Activated CD4-positive, alpha-beta T cell treated with anti-CD3 and anti-CD28 coated beads for 24 hours (primary cell): ENCODE data around the gene OR8B3.
"Not testable (repeated sequence)": the region's sequence is repeated elsewhere in the genome, so short reads cannot be mapped to it uniquely, and the experiment has no call there.

Experiments
- DNase-seq, 2 donors: peaks; one replicate each; pipeline ENCODE4 v3.0.0-alpha.2; 2020; ENCODE audit warnings: low read depth in 2 of 2

OR8B3 gene, protein sequence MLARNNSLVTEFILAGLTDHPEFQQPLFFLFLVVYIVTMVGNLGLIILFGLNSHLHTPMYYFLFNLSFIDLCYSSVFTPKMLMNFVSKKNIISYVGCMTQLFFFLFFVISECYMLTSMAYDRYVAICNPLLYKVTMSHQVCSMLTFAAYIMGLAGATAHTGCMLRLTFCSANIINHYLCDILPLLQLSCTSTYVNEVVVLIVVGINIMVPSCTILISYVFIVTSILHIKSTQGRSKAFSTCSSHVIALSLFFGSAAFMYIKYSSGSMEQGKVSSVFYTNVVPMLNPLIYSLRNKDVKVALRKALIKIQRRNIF

GRCh38 chr11:124398924-124399323 is at the start of gene OR8B3:
OR8B3 (minus strand) TSS chr11:124399024; CDS start chr11:124397351, 1,673 bp downstream.
- DNase-seq, result no peak

DNA sequence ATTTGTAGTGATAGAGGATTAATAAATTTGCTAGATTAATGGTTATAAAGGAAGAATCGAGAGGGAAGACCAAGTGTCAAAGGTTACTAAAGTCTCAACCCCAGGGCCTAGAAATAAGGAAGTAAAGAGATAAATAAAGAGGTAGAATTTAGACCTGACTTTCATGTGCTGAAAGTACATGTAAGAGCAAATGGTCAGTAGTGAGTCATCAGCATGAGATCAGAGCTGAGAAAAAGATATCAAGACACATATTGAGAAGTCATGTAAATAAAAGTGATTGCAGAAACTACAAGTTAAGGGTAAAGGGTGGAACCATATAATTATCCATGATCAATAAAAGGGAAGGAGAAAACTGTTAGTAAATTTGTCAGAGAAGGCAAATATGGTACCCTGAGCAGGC is 48.1 kb upstream of the OR8B3 start:
- no peak for DNase-seq

- DNase-seq, result no peak
These were observed 46.9 kb upstream of the OR8B3 start, which contains the start of gene OR8B8 for GRCh38 chr11:124445646-124446150. OR8B8 (minus strand) TSS chr11:124445696; CDS start chr11:124441085, 4,611 bp downstream.

DNA sequence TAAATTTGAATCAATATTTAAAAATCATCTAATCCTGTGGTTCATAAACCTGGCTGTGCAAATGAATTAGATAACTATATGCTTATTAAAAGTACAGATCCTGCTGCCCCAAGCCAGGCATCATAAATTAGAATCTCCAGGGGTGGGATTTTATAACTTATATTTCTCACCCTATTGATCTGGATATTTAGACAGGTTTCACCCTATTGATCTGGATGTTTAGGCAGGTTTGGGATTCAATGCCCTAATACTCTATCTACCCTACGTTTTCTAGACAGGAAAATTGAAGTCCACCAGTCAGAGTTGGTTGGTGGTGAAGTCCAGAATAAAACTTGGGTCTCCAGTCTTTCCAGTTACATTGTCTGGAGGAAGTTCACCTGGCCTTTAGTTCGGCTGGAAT is 44.0 kb upstream of the OR8B3 start:
- DNase-seq, result no peak

DNA sequence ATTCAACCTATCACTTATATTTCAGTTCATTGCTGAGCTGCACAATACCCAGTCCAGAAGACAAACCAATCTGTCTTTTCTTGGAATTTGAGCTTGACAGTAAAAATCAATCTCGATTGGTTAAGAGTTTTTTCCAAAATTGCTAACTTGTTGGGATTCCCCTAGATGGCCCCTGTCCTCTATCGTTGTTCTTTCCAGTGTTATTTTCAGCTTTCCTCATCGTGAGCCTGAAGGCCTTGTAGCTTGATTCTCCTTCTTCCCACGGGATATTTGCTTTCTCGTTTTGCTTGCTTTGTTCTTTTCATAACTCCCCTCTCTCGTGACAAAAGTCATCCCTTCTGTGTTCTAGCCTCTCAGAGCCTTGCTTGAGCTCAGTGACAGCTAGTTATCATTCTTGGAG is 43.6 kb upstream of the OR8B3 start:
- no peak for DNase-seq

DNA sequence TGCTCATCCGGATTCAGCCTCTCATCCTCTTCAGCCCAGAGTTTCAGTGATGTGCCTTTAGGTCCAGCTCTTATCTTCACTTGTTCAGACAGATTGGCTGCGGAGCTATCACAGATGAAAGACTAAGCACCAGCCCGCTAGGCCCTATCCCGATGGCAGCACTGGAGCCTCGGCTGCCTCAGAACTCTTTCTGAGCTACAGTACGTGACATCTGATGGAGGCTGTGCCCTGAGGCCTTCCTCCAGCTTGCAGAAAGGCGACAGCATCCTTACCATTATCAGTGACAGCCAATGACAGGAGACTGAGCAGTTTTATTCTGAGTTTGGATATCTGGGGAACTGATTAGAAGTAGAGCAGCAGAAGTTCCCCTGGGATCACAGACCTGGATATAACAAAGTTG is 42.7 kb upstream of the OR8B3 start:
- DNase-seq, result no peak

DNA sequence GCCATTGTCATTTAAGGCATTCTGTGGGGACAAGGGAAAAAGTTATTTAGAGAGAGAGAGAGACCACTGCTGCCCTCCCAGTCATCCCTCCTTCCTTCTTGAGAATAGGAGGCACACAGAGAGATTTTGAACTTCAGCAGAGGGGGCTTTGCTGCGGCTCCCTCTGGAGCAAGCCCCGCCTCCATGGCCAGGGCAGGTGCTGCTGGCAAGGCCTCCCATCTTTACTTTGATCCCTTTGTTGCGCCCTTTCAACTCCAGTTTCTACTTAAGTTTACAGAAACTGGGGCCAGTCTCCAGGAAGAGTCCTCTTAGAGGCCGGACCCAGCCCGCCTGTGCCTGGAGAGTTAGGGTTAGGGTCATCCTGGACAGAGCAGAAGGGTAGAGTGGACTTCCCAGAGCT is 42.3 kb upstream of the OR8B3 start:
- DNase-seq, result no peak

- no peak for DNase-seq
These were observed 41.8 kb upstream of the OR8B3 start for GRCh38 chr11:124440608-124441007.

GRCh38 chr11:124434699-124435098 is 35.9 kb upstream of the OR8B3 start:
- DNase-seq, result no peak

- no peak for DNase-seq
These were observed 30.8 kb upstream of the OR8B3 start for GRCh38 chr11:124429599-124429998.

- no peak for DNase-seq
These were observed 25.6 kb upstream of the OR8B3 start, which contains the start of gene OR8B4 for GRCh38 chr11:124424384-124424921. OR8B4 (minus strand) TSS chr11:124424871; CDS start chr11:124424871, 0 bp downstream.

- DNase-seq, result no peak
These were observed 22.2 kb upstream of the OR8B3 start for GRCh38 chr11:124421043-124421442.

DNA sequence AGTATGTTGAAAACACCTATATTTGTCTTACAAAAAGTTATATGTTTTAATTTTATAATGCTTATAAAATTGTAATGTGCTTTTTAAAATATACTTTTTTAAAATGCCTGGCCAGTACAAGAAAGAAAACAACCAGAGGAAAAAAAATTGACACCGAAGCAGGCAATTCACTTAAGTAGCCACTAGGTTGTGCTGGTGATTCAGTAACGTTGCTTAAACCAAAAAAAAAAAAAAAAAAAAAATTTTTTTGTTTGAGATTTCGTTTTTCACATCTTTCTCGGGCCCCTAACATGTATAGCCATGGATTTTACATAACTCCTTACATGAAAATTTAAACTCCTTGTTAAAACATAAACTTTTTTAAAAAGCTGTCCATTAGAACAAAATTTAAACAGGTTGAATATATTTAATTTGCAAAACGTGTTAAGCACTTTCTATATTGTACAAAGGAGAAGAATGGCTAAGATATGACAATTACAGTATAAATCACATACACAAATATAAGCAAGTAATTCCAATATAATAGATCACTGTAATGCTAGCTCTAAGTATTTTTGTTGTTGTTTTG is 16.6 kb upstream of the OR8B3 start:
- no peak for DNase-seq

- DNase-seq, result no peak
These were observed 11.1 kb upstream of the OR8B3 start for GRCh38 chr11:124409906-124410305.

- DNase-seq, result no peak
These were observed 6.8 kb upstream of the OR8B3 start for GRCh38 chr11:124405581-124405980.

DNA sequence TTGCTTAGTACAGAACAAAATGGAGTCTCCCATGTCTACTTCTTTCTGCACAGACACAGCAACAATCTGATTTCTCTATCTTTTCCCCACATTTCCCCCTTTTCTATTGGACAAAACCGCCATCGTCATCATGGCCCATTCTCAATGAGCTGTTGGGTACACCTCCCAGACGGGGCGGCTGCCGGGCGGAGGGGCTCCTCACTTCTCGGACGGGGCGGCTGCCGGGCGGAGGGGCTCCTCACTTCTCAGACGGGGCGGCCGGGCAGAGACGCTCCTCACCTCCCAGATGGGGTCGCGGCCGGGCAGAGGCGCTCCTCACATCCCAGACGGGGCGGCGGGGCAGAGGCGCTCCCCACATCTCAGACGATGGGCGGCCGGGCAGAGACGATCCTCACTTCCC is 4.4 kb upstream of the OR8B3 start:
- not testable (repeated sequence) for DNase-seq

GRCh38 chr11:124402326-124402922 is 3.6 kb upstream of the OR8B3 start:
- DNase-seq, result peak; percentile 8 to 33

DNA sequence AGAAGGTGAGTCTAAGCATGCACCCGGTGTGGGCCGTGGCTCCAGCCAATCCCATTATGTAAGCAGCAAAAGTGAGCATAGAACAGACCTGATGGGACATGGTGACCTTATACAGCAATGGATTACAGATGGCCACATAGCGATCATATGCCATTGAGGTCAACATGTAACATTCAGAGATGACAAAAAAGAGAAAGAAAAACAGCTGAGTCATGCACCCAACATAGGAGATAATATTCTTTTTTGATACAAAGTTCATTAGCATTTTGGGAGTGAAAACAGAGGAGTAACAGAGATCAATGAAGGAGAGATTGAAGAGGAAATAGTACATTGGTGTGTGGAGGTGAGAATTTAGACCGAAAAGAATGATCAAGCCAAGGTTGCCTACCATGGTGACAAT is 2.0 kb downstream of the OR8B3 start:
- not testable (repeated sequence) for DNase-seq

DNA sequence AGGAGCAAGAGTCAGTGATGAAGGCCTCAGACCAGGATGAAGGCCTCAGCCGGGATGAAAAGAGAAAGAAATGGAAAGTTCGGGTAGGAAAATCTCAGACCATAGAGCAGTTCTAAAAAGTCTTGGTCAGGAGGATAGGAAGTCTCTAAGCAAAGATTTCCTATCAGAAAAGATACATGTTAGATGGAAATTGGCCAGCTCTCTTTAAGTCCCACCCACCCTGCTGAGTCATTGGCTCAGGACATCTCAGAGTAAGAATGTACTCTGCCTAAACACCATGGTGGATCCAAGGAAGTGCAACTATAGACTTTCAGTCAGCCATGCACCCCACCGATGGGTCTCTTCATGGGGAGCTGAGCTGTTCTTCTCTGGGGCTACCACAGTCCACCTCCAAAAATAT is 4.4 kb downstream of the OR8B3 start:
- no peak for DNase-seq

DNA sequence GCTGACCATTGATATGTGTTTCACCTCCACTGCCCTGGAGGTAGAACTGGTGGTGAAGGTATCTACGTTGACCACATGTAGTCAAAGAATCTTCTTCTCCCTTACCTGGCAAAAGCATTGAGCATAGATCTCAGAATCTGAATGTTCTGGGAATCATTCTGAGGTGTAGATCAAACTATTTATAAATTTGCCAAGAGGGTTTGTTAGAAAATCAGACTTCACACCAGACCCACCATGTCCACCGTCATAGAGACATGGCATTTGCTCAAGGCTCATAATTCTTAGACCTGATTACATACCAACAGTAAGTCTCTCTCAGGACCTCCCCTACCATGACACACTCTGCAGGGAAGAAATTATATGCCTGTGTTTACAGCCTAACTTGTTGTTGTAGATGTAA is 14.4 kb downstream of the OR8B3 start, which contains the start of gene OR8B2:
Gene OR8B2, minus strand, starts transcription at position 101 of the 400 bp plus-strand sequence. CDS start 1,156 bp downstream, outside the sequence.
- DNase-seq, result no peak

DNA sequence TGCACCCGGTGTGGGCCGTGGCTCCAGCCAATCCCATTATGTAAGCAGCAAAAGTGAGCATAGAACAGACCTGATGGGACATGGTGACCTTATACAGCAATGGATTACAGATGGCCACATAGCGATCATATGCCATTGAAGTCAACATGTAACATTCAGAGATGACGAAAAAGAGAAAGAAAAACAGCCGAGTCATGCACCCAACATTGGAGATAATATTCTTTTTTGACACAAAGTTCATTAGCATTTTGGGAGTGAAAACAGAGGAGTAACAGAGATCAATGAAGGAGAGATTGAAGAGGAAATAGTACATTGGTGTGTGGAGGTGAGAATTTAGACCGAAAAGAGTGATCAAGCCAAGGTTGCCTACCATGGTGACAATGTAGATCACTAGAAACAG is 16.0 kb downstream of the OR8B3 start:
- DNase-seq, result not testable (repeated sequence)

DNA sequence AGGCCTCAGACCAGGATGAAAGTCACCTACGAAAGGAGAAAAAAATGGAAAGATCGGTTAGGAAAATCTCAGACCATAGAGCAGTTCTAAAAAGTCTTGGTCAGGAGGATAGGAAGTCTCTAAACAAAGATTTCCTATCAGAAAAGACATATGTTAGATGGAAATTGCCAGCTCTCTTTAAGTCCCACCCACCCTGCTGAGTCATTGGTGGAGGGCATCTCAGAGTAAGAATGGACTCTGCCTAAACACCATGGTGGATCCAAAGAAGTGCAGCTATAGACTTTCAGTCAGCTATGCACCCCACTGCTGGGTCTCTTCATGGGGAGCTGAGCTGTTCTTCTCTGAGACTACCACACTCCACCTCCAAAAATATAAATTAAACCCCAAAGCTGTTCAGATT is 18.2 kb downstream of the OR8B3 start:
- no peak for DNase-seq
